AG04449 (cell line): ENCODE data around the gene NEU2.

Experiments used
- CTCF ChIA-PET: fragments of 350-600 bp; formaldehyde crosslinking; extraction: SDS; loops from one replicate; lab custom pipeline; 2021; ENCODE audit warnings: antibody characterized with exemption; lab: Yijun Ruan, JAX
- POLR2A ChIA-PET: fragments of 400-600, 350-600 bp; formaldehyde crosslinking; extraction: SDS; loops from one replicate; lab custom pipeline; 2020; ENCODE audit warnings: antibody characterized with exemption, inconsistent platforms; lab: Yijun Ruan, JAX
- DNase-seq: peaks from one replicate; pipeline ENCODE4 v3.0.0-alpha.2; 2010; ENCODE audit warnings: low read depth, low spot score
- H3K4me3 ChIP-seq: 2 replicates; pipeline ENCODE4 v1.5.1; 2011; ENCODE audit warnings: low read depth, mild to moderate bottlenecking, control low read depth, low read length
- TF ChIP-seq, protein P1 (sequence below): IDR thresholded peaks from one replicate; pipeline ENCODE4 v1.5.1; 2011; ENCODE audit warnings: mild to moderate bottlenecking, moderate library complexity, low read length, control low read depth, inconsistent platforms; ENCODE audit not compliant: insufficient read depth; ENCODE audit errors: missing control alignments

The NEU2 gene

DNA sequence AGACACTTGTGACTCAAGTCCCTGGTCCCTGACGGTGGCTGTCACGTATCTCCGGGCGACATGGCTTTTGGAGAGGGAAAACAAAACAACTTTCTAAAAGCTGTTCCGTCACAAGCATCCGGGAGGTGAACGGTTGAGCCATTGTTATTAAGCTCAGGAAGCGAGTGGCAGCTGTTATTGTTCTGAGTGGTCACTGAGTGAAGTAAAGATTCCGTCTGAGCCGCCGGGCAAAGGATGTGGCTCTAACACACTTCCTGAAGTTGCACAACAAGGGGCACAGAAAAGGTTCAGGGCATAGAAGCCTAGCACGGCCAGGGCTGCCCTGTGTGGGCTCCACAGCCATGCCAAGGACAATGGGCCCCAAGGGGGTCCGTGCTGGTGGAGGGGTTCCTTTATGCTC lies 52.0 kb downstream of the NEU2 start:
- DNase-seq = no peak
- ChIA-PET POLR2A (no interaction called here), CTCF (interaction anchor here (3.4 kb wide), 1 partner anchor 30 kb away, joined by 15 read pairs; no protein-coding TSS in a partner anchor)
- H3K4me3 ChIP-seq = no peak overlapping the region
- TF ChIP-seq, protein P1, sequence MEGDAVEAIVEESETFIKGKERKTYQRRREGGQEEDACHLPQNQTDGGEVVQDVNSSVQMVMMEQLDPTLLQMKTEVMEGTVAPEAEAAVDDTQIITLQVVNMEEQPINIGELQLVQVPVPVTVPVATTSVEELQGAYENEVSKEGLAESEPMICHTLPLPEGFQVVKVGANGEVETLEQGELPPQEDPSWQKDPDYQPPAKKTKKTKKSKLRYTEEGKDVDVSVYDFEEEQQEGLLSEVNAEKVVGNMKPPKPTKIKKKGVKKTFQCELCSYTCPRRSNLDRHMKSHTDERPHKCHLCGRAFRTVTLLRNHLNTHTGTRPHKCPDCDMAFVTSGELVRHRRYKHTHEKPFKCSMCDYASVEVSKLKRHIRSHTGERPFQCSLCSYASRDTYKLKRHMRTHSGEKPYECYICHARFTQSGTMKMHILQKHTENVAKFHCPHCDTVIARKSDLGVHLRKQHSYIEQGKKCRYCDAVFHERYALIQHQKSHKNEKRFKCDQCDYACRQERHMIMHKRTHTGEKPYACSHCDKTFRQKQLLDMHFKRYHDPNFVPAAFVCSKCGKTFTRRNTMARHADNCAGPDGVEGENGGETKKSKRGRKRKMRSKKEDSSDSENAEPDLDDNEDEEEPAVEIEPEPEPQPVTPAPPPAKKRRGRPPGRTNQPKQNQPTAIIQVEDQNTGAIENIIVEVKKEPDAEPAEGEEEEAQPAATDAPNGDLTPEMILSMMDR = no peak
